HL-60 (cell line): ENCODE measurements around the gene GGA1.

Experiments used
- GABPA ChIP-seq: IDR thresholded peaks from 2 replicates; pipeline ENCODE4 v1.6.1; 2012; ENCODE audit warnings: low read depth
- POLR2AphosphoS5 ChIP-seq: IDR thresholded peaks from 2 replicates; pipeline ENCODE4 v1.6.1; 2012; ENCODE audit warnings: low read depth
- SPI1 ChIP-seq: IDR thresholded peaks from 2 replicates; pipeline ENCODE4 v1.6.1; 2012; ENCODE audit warnings: low read depth, mild to moderate bottlenecking, borderline replicate concordance
- TF ChIP-seq, protein P1 (sequence below): IDR thresholded peaks from one replicate; pipeline ENCODE4 v1.5.1; 2011; ENCODE audit warnings: low read length, control low read depth, inconsistent platforms; ENCODE audit not compliant: insufficient read depth
- TF ChIP-seq, protein P2 (sequence below): IDR thresholded peaks from 2 replicates; pipeline ENCODE4 v1.6.1; 2012; ENCODE audit warnings: low read depth; ENCODE audit not compliant: insufficient replicate concordance

DNA sequence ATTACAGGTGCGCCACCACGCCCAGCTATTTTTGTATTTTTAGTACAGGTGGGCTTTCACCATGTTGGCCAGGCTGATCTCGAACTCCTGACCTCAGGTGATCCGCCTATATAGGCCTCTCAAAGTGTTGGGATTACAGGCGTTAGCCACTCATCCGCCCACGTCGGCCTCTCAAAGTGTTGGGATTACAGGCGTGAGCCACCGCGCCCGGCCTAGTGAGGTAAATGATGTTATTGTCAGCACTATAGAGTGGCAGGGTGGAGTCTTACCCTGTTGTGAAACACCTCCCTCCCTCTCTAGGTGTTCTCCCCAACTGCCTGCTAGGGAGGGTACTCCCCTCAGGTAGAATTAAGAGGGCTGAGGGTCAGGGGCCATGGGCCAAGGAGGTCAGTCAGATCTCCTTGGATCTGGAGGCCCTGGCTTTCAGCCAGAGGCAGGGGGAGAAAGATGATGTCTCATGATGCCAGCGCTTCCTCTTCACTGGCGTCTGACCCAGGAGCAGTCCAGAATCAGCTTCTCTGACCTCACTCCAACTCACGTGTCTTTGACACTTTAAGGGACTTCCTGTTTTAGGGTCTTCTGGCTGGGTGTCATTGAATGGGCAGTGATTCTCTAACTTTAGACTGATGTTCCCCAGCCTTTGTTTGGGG, 2.0 kb downstream of the GGA1 start:
- TF ChIP-seq, protein P1, sequence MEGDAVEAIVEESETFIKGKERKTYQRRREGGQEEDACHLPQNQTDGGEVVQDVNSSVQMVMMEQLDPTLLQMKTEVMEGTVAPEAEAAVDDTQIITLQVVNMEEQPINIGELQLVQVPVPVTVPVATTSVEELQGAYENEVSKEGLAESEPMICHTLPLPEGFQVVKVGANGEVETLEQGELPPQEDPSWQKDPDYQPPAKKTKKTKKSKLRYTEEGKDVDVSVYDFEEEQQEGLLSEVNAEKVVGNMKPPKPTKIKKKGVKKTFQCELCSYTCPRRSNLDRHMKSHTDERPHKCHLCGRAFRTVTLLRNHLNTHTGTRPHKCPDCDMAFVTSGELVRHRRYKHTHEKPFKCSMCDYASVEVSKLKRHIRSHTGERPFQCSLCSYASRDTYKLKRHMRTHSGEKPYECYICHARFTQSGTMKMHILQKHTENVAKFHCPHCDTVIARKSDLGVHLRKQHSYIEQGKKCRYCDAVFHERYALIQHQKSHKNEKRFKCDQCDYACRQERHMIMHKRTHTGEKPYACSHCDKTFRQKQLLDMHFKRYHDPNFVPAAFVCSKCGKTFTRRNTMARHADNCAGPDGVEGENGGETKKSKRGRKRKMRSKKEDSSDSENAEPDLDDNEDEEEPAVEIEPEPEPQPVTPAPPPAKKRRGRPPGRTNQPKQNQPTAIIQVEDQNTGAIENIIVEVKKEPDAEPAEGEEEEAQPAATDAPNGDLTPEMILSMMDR: no peak
- TF ChIP-seq POLR2AphosphoS5 (no peak), GABPA (no peak), SPI1 (peak; percentile 75)
- TF ChIP-seq, protein P2, sequence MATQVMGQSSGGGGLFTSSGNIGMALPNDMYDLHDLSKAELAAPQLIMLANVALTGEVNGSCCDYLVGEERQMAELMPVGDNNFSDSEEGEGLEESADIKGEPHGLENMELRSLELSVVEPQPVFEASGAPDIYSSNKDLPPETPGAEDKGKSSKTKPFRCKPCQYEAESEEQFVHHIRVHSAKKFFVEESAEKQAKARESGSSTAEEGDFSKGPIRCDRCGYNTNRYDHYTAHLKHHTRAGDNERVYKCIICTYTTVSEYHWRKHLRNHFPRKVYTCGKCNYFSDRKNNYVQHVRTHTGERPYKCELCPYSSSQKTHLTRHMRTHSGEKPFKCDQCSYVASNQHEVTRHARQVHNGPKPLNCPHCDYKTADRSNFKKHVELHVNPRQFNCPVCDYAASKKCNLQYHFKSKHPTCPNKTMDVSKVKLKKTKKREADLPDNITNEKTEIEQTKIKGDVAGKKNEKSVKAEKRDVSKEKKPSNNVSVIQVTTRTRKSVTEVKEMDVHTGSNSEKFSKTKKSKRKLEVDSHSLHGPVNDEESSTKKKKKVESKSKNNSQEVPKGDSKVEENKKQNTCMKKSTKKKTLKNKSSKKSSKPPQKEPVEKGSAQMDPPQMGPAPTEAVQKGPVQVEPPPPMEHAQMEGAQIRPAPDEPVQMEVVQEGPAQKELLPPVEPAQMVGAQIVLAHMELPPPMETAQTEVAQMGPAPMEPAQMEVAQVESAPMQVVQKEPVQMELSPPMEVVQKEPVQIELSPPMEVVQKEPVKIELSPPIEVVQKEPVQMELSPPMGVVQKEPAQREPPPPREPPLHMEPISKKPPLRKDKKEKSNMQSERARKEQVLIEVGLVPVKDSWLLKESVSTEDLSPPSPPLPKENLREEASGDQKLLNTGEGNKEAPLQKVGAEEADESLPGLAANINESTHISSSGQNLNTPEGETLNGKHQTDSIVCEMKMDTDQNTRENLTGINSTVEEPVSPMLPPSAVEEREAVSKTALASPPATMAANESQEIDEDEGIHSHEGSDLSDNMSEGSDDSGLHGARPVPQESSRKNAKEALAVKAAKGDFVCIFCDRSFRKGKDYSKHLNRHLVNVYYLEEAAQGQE: no peak
